Islet precursor cell (in vitro differentiated cells): Measurements from ENCODE around the gene ANKZF1.

Experiments used
- DNase-seq: peaks from one replicate; pipeline ENCODE4 v3.0.0-alpha.2; 2018

The ANKZF1 gene

GRCh38 chr2:219209236-219210195 is 20.1 kb upstream of the ANKZF1 start:
- no peak for DNase-seq

- no peak for DNase-seq
These were observed 19.3 kb upstream of the ANKZF1 start for GRCh38 chr2:219210196-219210885.

GRCh38 chr2:219210886-219211362 is 18.7 kb upstream of the ANKZF1 start:
- DNase-seq = no peak

GRCh38 chr2:219213026-219213415 is 16.6 kb upstream of the ANKZF1 start:
- DNase-seq = no peak

- no peak for DNase-seq
These were observed 16.0 kb upstream of the ANKZF1 start for GRCh38 chr2:219213486-219214071.

- DNase-seq = no peak
These were observed 15.5 kb upstream of the ANKZF1 start for GRCh38 chr2:219214141-219214540.

GRCh38 chr2:219214786-219215185 is 14.8 kb upstream of the ANKZF1 start:
- no peak for DNase-seq

GRCh38 chr2:219215871-219216534 is 13.6 kb upstream of the ANKZF1 start:
- DNase-seq = no peak

GRCh38 chr2:219216535-219216915 is 13.1 kb upstream of the ANKZF1 start:
- DNase-seq = no peak

- peak; percentile 90 for DNase-seq
These were observed 11.3 kb upstream of the ANKZF1 start for GRCh38 chr2:219218217-219218731.

- DNase-seq = peak; percentile 96
These were observed 10.6 kb upstream of the ANKZF1 start, which contains the start of gene ABCB6 for GRCh38 chr2:219218732-219219701. TSS of gene ABCB6 (minus strand) at chr2:219218958. CDS start at chr2:219218673, 285 bp downstream.

GRCh38 chr2:219219784-219220532 is 9.6 kb upstream of the ANKZF1 start:
- DNase-seq = no peak

- no peak for DNase-seq
These were observed 8.8 kb upstream of the ANKZF1 start for GRCh38 chr2:219220652-219221402.

GRCh38 chr2:219221957-219222518 is 7.6 kb upstream of the ANKZF1 start:
- DNase-seq = no peak

GRCh38 chr2:219223831-219224610 is 5.6 kb upstream of the ANKZF1 start:
- no peak for DNase-seq

GRCh38 chr2:219225350-219225749 is 4.3 kb upstream of the ANKZF1 start:
- DNase-seq = no peak

GRCh38 chr2:219228041-219228910 is 1.3 kb upstream of the ANKZF1 start:
- DNase-seq = no peak

GRCh38 chr2:219228911-219229304 is 698 bp upstream of the ANKZF1 start:
- no peak for DNase-seq
